ENCODE measurements around the gene CPT2. TPM values are rescaled to one million over a fixed set of nuclear protein-coding genes. Genes with fewer than 3 reads are reported as not detected.

Gene CPT2
- total and polyA plus RNA-seq, 2 of the 13 experiments (the other 11 are each of a cell fraction or from before 2014, with no cell fraction given), result 12.6 to 14.6 TPM

- TF ChIP-seq SMARCE1 (IDR thresholded peaks at IDR 0.05; ENCODE audit: borderline replicate concordance) (no peak), ZBTB20 (CRISPR knock-in tag; IDR thresholded peaks at IDR 0.05; ENCODE audit: borderline replicate concordance, low read depth) (no peak), ZNF3 (CRISPR knock-in tag; IDR thresholded peaks at IDR 0.05) (no peak), ZNF891 (CRISPR knock-in tag; IDR thresholded peaks at IDR 0.05) (no peak), ONECUT2 (CRISPR knock-in tag; IDR thresholded peaks at IDR 0.05) (no peak), PAX8 (CRISPR knock-in tag; IDR thresholded peaks at IDR 0.05; ENCODE audit: borderline replicate concordance) (no peak), ZNF687 (CRISPR knock-in tag; IDR thresholded peaks at IDR 0.05) (no peak), ZKSCAN1 (IDR thresholded peaks at IDR 0.05; ENCODE audit: low read length) (no peak), POGZ (CRISPR knock-in tag; IDR thresholded peaks at IDR 0.05) (no peak), ZBTB38 (CRISPR knock-in tag; IDR thresholded peaks at IDR 0.05) (peak; percentile 39; the same call in 1 of the 2 replicates), TFE3 (CRISPR knock-in tag; IDR thresholded peaks at IDR 0.05) (no peak), HNF1A (IDR thresholded peaks at IDR 0.05; ENCODE audit: low read depth) (no peak), HNF1A (CRISPR knock-in tag; IDR thresholded peaks at IDR 0.05; ENCODE audit: borderline replicate concordance) (no peak), GPBP1L1 (CRISPR knock-in tag; IDR thresholded peaks at IDR 0.05) (no peak), SMC3 (IDR thresholded peaks at IDR 0.05; ENCODE audit: low read length) (0 out of 2 replicates have a peak, but pooled peaks have one; percentile 3), NRL (CRISPR knock-in tag; IDR thresholded peaks at IDR 0.05; ENCODE audit: borderline replicate concordance) (no peak), ZNF749 (CRISPR knock-in tag; IDR thresholded peaks at IDR 0.05; ENCODE audit: borderline replicate concordance) (no peak), ZSCAN29 (CRISPR knock-in tag; conservative IDR thresholded peaks at IDR 0.05) (no peak), ZSCAN21 (CRISPR knock-in tag; IDR thresholded peaks at IDR 0.05; ENCODE audit: borderline replicate concordance) (no peak), NR1H2 (CRISPR knock-in tag; IDR thresholded peaks at IDR 0.05; ENCODE audit: borderline replicate concordance, low read depth) (no peak)
Measured at GRCh38 chr1:53163291-53163768, 33.3 kb upstream of the CPT2 start (continued).
